Peyer's patch (tissue), 4 donors: Measurements from ENCODE around the gene EFL1.
A peak's percentile ranks its signal among the peaks of the same experiment; 100 is the strongest.

Experiments used
- CTCF ChIP-seq, 6 experiments: fragments of 450-650 bp in 4 of 6; fragments of 200-600 bp in 2 of 6; sonication (generic) in 1 of 6; IDR thresholded peaks; one replicate each; pipeline ENCODE4 v1.5.1; 2017 to 2019; ENCODE audit warnings: antibody characterized with exemption in 6 of 6, mild to moderate bottlenecking in 3 of 6, moderate library complexity in 1 of 6
- POLR2A ChIP-seq, 2 donors: fragments of 450-650 bp; IDR thresholded peaks; one replicate each; pipeline ENCODE4 v1.5.1; 2017; ENCODE audit warnings: antibody characterized with exemption in 2 of 2, mild to moderate bottlenecking in 2 of 2, moderate library complexity in 2 of 2

- TF ChIP-seq CTCF (IDR thresholded peaks at IDR 0.05) (peak; percentile 25 to 85 (median 79)), POLR2A (IDR thresholded peaks at IDR 0.05) (no peak)
Observed at GRCh38 chr15:82108489-82109078, 153.9 kb downstream of the EFL1 start.
